Measurements from ENCODE around the gene PCDHGA10.

DNA sequence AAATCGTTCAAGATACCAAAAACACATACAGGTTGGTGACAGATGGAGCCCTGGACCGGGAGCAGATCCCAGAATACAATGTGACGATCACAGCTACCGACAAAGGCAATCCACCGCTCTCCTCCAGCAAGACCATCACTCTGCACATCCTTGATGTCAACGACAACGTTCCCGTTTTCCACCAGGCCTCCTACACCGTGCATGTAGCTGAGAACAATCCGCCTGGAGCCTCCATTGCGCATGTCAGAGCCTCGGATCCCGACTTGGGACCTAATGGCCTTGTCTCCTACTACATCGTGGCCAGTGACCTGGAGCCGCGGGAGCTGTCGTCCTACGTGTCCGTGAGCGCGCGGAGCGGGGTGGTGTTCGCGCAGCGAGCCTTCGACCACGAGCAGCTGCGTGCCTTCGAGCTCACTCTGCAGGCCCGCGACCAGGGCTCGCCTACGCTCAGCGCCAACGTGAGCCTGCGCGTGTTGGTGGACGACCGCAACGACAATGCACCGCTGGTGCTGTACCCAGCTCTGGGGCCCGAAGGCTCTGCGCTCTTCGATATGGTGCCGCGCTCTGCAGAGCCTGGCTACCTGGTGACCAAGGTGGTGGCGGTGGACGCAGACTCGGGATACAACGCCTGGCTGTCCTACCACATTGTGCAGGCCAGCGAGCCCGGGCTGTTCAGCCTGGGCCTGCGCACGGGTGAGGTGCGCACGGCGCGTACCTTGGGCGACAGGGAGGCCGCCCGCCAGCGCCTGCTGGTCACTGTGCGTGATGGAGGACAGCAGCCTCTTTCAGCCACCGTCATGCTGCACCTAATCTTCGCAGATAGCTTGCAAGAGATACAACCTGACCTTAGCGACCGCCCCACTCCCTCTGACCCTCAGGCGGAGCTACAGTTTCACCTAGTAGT, 41.0 kb upstream of the PCDHGA10 start:
- TF ChIP-seq, protein P1, sequence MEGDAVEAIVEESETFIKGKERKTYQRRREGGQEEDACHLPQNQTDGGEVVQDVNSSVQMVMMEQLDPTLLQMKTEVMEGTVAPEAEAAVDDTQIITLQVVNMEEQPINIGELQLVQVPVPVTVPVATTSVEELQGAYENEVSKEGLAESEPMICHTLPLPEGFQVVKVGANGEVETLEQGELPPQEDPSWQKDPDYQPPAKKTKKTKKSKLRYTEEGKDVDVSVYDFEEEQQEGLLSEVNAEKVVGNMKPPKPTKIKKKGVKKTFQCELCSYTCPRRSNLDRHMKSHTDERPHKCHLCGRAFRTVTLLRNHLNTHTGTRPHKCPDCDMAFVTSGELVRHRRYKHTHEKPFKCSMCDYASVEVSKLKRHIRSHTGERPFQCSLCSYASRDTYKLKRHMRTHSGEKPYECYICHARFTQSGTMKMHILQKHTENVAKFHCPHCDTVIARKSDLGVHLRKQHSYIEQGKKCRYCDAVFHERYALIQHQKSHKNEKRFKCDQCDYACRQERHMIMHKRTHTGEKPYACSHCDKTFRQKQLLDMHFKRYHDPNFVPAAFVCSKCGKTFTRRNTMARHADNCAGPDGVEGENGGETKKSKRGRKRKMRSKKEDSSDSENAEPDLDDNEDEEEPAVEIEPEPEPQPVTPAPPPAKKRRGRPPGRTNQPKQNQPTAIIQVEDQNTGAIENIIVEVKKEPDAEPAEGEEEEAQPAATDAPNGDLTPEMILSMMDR (IDR thresholded peaks at IDR 0.05; ENCODE audit: control extremely low read depth in 1 of 3, insufficient read depth in 1 of 3, low read depth in 1 of 3, low read length in 3 of 3): no peak
- TF ChIP-seq CEBPB (IDR thresholded peaks at IDR 0.05; ENCODE audit: low read depth, low read length): no peak
- TF ChIP-seq RFX5 (IDR thresholded peaks at IDR 0.05; ENCODE audit: borderline replicate concordance, low read depth, low read length): no peak
- no peak for TF ChIP-seq JUND (IDR thresholded peaks at IDR 0.05; ENCODE audit: low read length)
- no peak for TF ChIP-seq CREB1 (IDR thresholded peaks at IDR 0.05)
- TF ChIP-seq SP1 (IDR thresholded peaks at IDR 0.05; ENCODE audit: low read depth, low read length): no peak
- TF ChIP-seq USF2 (IDR thresholded peaks at IDR 0.05; ENCODE audit: low read length): no peak
- no peak for TF ChIP-seq FOSL1 (IDR thresholded peaks at IDR 0.05; ENCODE audit: insufficient read depth, low read depth, low read length)
- TF ChIP-seq RAD21 (IDR thresholded peaks at IDR 0.05 in 1 of 2, conservative IDR thresholded peaks at IDR 0.05 in 1 of 2; ENCODE audit: low read depth in 2 of 2, low read length in 2 of 2): no peak
